Stimulated activated CD4-positive, alpha-beta T cell treated with anti-CD3 and anti-CD28 coated beads, Interleukin-1b, Interleukin-23, amount 100 ng/mL, for 1 hour (primary cell): ENCODE measurements around the gene CTIF.

Experiments
- DNase-seq, 2 donors: peaks; one replicate each; pipeline ENCODE4 v3.0.0-alpha.2; 2020; ENCODE audit warnings: low read depth in 2 of 2

CTIF gene

GRCh38 chr18:48819781-48820482 lies 281.1 kb downstream of the CTIF start:
- no peak for DNase-seq

- DNase-seq, result no peak
Observed at GRCh38 chr18:48820483-48821250, 281.8 kb downstream of the CTIF start.

GRCh38 chr18:48821251-48821590 lies 282.4 kb downstream of the CTIF start:
- DNase-seq, result no peak

- no peak for DNase-seq
Observed at GRCh38 chr18:48821845-48822244, 283.0 kb downstream of the CTIF start.

GRCh38 chr18:48824231-48824970 lies 285.6 kb downstream of the CTIF start:
- DNase-seq, result no peak

DNA sequence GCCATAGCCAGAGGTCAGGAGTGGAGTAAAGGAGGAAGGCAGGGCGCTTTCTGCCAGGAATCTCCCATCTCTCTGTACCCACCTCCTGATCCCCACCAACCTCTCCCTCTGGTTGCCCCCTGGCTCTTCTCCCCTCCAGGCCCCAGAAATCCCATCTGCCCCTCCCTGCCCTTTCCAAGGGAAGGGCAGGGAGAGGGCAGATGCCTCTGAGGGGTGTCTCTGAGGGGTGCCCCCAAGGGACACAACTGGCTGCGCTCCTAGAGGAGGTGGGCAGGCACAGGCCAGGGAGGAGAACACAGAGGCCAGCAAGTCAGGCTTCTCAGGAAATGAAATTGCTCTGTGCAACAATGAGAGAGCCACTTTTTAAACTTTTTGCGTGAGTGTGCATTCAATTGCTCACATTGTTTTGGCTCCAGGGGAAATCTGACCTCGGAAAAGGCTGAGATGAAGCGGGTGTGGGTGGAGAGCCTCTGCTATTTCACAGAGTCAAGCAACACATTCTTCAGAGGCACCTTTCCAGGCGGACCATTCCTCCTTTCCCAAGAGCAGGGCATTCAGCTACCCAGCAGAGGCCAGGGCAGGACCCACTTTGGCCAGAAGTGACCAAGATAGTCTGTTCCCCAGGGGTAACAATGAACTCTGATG lies 286.4 kb downstream of the CTIF start:
- DNase-seq, result no peak

DNA sequence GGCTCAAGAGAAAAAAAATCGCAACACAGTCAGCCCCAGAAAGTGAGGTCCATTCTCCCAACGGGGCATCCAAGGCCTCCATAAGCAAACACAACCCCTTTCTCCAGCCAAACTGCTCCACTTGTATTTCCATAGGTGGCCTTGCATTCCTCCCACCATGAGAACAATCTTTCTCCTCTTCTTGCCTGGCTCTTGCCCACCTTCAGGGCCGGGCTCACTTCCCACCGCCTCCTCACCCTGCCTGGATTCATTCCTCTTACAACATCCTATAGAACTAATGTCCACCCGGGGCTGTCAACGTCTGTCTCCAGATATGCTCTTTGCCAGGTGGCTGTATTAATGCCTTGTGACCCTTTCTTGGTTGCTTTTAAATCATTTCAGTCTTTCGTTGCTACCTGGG lies 287.4 kb downstream of the CTIF start:
- DNase-seq, result no peak

DNA sequence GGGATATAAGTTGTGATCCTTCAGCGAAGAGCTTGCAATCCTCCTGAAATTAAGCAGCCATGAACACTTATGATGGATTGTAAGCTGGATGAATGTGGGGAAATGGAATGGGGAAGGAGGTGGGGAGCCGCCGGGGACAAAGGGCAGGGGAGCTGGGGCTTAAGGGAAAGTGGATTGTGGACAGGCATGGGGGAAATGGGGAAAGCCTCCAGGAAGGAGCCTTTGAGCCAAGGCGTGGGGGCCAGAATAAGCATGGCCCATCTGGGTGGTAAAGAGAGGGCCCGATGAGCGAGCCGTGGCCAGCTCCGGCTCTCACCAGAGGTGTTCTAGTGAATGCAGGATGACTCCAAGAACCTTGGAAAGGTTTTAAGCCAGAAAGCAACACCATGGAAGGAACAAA lies 288.0 kb downstream of the CTIF start:
- DNase-seq, result no peak

- no peak for DNase-seq
Observed at GRCh38 chr18:48827291-48828193, 288.7 kb downstream of the CTIF start.

DNA sequence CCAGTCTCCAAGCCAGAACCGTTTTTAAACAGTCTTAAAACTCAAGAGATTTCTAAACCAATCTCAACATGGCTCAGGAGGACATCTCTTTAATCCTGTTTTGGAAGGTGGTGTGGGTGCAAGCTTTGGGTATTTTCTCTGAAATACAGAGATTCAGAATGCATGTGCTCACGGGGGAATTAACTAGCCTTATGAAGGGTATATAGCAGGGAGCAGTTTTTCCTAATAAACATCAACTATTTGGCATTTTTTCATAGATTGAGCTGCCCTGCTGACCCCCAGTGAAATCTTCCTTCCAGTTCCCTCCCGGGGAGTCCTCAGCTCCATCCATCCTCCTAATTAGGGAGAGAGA lies 289.3 kb downstream of the CTIF start:
- no peak for DNase-seq

- DNase-seq, result no peak
Observed at GRCh38 chr18:48828691-48829442, 290.0 kb downstream of the CTIF start.

- no peak for DNase-seq
Observed at GRCh38 chr18:48829443-48830149, 290.8 kb downstream of the CTIF start.

DNA sequence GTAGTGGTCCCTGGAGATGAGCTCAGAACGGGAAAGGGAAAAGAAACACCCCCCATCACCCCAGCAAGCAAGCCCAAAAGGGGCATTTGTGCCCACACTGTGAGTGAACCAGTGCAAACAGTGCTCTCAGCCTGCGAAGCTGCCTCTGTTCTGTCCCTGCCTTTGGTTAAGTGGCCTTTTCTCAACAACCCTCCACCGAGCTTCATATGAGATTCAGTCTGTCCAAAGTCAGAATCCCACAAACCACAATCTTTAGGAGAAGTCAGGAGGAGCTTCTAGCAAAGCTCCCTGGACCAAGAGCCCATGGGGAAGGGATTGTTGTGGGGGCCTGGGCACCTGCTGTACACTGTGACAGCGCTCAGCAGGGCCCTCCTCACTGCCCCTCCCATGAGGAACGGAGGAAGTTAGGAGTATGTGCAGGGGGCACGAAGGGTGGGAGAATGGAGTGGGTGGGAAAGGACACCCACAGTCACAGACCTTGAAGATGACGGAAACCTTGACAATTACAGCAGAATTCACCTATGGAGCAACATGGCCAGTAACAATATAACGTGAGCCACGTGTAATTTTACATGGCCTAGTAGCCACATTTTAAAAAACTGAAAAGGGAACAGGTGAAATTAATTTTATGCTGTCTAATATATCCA lies 292.4 kb downstream of the CTIF start:
- no peak for DNase-seq

DNA sequence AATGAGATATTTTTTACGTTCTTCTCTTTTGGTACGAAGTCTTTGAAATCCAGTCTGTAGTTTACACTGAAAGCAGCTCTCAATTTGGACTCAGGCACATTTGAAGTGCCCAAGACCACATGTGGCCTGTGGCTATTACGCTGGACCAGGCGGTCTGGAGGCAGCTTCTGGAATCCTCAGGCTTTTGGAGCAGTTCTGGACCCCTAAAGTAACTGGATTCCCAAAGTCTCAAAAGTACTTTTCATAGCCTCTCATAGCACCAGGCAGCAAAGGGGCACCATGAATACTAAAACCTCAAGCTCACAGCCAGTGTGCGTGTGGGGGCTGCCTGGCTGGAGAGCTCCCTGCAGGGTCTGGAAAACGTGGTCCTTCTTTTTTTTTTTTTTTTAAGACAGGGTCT lies 293.0 kb downstream of the CTIF start:
- no peak for DNase-seq

DNA sequence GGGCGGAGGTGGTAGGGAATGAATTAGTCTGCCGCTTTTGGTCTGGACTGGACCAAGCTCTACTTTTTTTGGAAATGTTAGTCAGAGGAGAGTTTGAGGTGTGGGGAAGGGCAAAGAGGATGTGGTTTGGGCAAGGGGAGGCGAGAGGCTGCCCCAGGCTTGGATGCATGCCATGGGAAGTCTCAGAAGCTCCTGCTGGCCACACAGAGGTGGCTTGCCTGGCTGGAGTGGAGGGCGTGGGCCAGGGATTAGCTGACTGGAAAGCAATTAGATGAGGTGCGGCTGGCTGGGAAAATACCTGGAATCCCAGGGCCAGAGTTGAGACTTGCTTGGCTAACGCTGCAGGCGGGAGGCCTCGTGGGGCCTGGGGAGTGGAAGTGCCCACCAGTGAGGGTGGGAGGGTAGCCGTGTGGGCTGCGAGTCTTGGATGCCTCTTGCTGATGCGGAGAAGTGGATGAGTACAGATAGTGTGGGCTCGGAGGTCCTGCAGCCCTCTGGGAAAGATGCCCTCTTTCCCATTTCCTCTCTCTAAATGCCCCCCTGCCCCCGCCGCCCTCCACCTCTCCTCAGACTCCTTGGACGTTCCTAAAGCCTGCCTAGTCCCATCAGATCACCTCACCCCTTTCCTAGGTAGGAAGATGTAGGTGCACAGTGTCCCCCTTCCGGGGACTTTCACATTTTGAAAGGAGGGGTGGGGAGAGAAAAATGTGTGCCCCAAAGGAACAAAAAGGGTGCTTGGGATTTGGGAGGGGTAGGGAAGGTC lies 294.3 kb downstream of the CTIF start:
- no peak for DNase-seq

- peak in 1 of 2 donors; percentile 21 for DNase-seq
Observed at GRCh38 chr18:48833701-48834412, 295.0 kb downstream of the CTIF start.

DNA sequence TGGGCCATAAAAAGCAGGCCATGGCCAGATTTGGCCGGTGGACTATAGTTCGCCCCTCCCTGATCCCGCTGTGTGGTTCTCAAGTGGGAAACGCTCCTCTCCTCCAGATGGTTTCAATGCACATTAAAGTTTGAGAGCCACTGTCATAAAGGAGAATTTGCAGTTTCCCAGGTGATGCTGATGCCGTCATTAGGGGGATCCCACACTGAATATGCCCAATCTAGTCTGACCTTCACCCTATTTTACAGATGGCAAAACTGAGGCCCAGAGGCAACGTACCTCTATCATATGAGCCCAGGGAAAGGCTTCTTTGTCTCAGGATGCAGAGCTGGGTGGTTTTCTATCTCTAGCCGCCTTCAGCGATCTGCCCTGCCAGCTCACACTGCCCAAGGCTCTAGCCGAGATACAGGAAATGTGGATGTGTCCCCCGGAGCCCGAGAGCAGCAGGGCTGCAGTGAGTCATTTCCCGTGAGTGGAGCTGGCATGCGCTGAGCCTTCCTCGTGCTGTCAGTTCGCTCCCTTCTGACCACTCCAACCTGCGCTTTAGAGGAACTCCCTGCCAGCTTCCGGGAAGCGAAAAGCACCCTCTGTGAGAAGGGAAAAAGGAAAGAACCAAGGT lies 295.7 kb downstream of the CTIF start:
- DNase-seq, result peak; percentile 23 to 44

- DNase-seq, result no peak
Observed at GRCh38 chr18:48835119-48835518, 296.3 kb downstream of the CTIF start.
